PC-3 (cell line): ENCODE results near the gene ERCC8. TPM values are rescaled to one million over a fixed set of nuclear protein-coding genes. Genes with fewer than 3 reads are reported as not detected.

ENCODE experiments used
- ATAC-seq: fragments of 200-7000 bp; cut with Tn5 transposase; 2 replicates; pipeline ENCODE4 v1.9.1; 2020; ENCODE audit warnings: mild to moderate bottlenecking, moderate library complexity
- BruUV-seq: library from RNA; stranded (reverse); fragments of 400-500 nt; replicated peaks from 2 replicates; lab custom pipeline; 2021; lab: Mats Ljungman, UMichigan
- CTCF ChIA-PET: fragments of 300-600 bp; sonication (Branson Sonifier 250); formaldehyde crosslinking; loops from one replicate; lab custom pipeline; 2022; ENCODE audit warnings: antibody characterized with exemption; lab: Charles Lee
- POLR2A ChIA-PET: fragments of 300-600 bp; sonication (Branson Sonifier 250); formaldehyde crosslinking; loops from one replicate; lab custom pipeline; 2022; ENCODE audit warnings: antibody characterized with exemption; ENCODE audit not compliant: unreplicated experiment; lab: Charles Lee
- DNase-seq: peaks from one replicate; pipeline ENCODE4 v3.0.0-alpha.2; 2015
- H2AFZ ChIP-seq: fragments of 300-600 bp; sonication (generic); 2 replicates; pipeline ENCODE4 v1.6.0; 2016; ENCODE audit warnings: antibody characterized with exemption, low read length
- H3F3A ChIP-seq: fragments of 300-600 bp; sonication (generic); one replicate; pipeline ENCODE4 v1.6.0; 2017; ENCODE audit warnings: antibody characterized with exemption, low read length, control low read depth, mild to moderate bottlenecking; ENCODE audit not compliant: unreplicated experiment
- H3K27ac ChIP-seq: fragments of 300-600 bp; sonication (generic); 2 replicates; pipeline ENCODE4 v1.5.1; 2016; ENCODE audit warnings: mild to moderate bottlenecking, low read length
- H3K27me3 ChIP-seq: fragments of 300-600 bp; sonication (generic); 2 replicates; pipeline ENCODE4 v1.6.1; 2016; ENCODE audit warnings: low read length, mixed read lengths
- H3K36me3 ChIP-seq: fragments of 300-600 bp; sonication (generic); 2 replicates; pipeline ENCODE4 v1.6.1; 2016; ENCODE audit warnings: low read depth, mixed run types, low read length, mixed read lengths
- H3K4me1 ChIP-seq: fragments of 300-600 bp; sonication (generic); 2 replicates; pipeline ENCODE4 v1.5.1; 2016; ENCODE audit warnings: low read length; ENCODE audit not compliant: insufficient read depth
- H3K4me2 ChIP-seq: fragments of 300-600 bp; sonication (generic); 2 replicates; pipeline ENCODE4 v1.6.0; 2016; ENCODE audit warnings: low read length
- H3K4me3 ChIP-seq: fragments of 300-600 bp; sonication (generic); 2 replicates; pipeline ENCODE4 v1.5.1; 2016; ENCODE audit warnings: mild to moderate bottlenecking, low read length, mixed read lengths
- H3K79me2 ChIP-seq: fragments of 300-600 bp; sonication (generic); 2 replicates; pipeline ENCODE4 v1.6.1; 2017; ENCODE audit warnings: low read length, mixed read lengths
- H3K9ac ChIP-seq: fragments of 300-600 bp; sonication (generic); 2 replicates; pipeline ENCODE4 v1.6.0; 2016; ENCODE audit warnings: mild to moderate bottlenecking, low read length
- H3K9me2 ChIP-seq: fragments of 300-600 bp; sonication (generic); replicated peaks from 2 replicates; pipeline ENCODE4 v1.6.1; 2016; ENCODE audit warnings: mixed run types, low read length, mixed read lengths
- H3K9me3 ChIP-seq: fragments of 300-600 bp; sonication (generic); 2 replicates; pipeline ENCODE4 v1.6.1; 2016; ENCODE audit warnings: low read length, mixed read lengths
- H4K20me1 ChIP-seq: fragments of 300-600 bp; sonication (generic); 2 replicates; pipeline ENCODE4 v1.6.1; 2016; ENCODE audit warnings: low read length, mixed read lengths
- EZH2 ChIP-seq: fragments of 300-600 bp; sonication (generic); IDR thresholded peaks from one replicate; pipeline ENCODE4 v1.6.1; 2017; ENCODE audit warnings: antibody characterized with exemption, mild to moderate bottlenecking, low read length; ENCODE audit not compliant: unreplicated experiment
- EZH2phosphoT487 ChIP-seq: fragments of 300-600 bp; sonication (generic); IDR thresholded peaks from 2 replicates; pipeline ENCODE4 v1.6.1; 2018; ENCODE audit warnings: mild to moderate bottlenecking, antibody characterized with exemption, low read length, borderline replicate concordance
- intact Hi-C: fragments of 100-400 bp; cut with micrococcal nuclease; formaldehyde crosslinking; loops from 2 replicates; pipeline ENCODE4 v1.9.0; 2023
- total RNA-seq: library from RNA; depleted of rRNA; stranded (reverse); fragments of >200 nt; gene quantifications from 2 replicates; pipeline ENCODE4 v1.2.3, GENCODE V29; 2014
- TF ChIP-seq, protein P1 (sequence below): fragments of 300-600 bp; sonication (generic); conservative IDR thresholded peaks from 2 replicates; pipeline ENCODE4 v1.5.1; 2017; ENCODE audit warnings: antibody characterized with exemption, low read depth, mild to moderate bottlenecking, low read length

ERCC8 gene
- total RNA-seq, 1 experiment from 2014 or later, result 2.1 TPM

DNA sequence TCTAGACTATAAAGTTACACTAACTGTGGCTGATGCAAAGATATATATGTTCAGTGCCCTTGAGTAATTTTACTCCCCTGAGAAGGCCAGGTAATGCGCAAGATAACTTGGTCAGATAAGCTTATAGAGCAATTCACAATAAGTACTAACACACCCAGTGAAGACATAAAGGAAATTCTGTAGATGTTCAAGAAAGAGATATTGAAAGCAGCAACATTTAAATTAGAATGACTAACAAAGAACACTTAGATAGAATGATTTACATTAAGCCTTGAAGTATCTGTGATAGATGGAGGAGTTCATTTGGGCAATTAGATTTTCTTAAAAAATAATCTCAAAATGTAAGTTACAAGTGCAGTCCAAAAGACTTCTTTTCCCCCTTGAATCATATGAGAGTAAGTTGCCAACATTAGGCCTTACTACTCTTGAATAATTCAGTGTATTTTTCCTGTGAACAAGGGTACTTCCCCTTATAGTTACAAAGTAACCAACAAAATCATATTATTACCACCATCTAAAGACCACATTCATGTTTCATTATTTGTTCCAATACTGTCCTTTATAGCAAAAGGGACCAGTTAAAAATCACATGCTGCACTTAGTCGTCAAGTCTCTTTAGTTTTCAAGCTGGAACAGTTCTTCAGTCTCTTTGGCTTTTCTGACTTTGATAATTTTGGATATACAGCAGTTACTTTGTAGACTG, 56.4 kb downstream of the ERCC8 start:
- no peaks in the 10 kb centered on the region for H3K36me3 ChIP-seq
- no peak for TF ChIP-seq EZH2
- TF ChIP-seq, protein P1, sequence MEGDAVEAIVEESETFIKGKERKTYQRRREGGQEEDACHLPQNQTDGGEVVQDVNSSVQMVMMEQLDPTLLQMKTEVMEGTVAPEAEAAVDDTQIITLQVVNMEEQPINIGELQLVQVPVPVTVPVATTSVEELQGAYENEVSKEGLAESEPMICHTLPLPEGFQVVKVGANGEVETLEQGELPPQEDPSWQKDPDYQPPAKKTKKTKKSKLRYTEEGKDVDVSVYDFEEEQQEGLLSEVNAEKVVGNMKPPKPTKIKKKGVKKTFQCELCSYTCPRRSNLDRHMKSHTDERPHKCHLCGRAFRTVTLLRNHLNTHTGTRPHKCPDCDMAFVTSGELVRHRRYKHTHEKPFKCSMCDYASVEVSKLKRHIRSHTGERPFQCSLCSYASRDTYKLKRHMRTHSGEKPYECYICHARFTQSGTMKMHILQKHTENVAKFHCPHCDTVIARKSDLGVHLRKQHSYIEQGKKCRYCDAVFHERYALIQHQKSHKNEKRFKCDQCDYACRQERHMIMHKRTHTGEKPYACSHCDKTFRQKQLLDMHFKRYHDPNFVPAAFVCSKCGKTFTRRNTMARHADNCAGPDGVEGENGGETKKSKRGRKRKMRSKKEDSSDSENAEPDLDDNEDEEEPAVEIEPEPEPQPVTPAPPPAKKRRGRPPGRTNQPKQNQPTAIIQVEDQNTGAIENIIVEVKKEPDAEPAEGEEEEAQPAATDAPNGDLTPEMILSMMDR, result no peak
- no peak for TF ChIP-seq EZH2phosphoT487
- no peaks in the 10 kb centered on the region for H4K20me1 ChIP-seq
- no peaks in the 10 kb centered on the region for H3K4me1 ChIP-seq
- H3K27ac ChIP-seq, result no peak overlapping the region
- CTCF ChIA-PET, result no interaction called here
- H3F3A ChIP-seq, result no peaks in the 10 kb centered on the region
- no peaks in the 10 kb centered on the region for H3K27me3 ChIP-seq
- DNase-seq (no peak), ATAC-seq (no peak)
- no peaks in the 10 kb centered on the region for H3K9me2 ChIP-seq
- no peaks in the 10 kb centered on the region for H3K9me3 ChIP-seq
- no peaks in the 10 kb centered on the region for H3K79me2 ChIP-seq
- no TSS peak for BruUV-seq
- H3K4me2 ChIP-seq, result no peak overlapping the region
- no peak overlapping the region for H2AFZ ChIP-seq
- no peak overlapping the region for H3K9ac ChIP-seq
- intact Hi-C loops, result no loop called here
- POLR2A ChIA-PET, result no interaction called here
- H3K4me3 ChIP-seq, result no peak overlapping the region

DNA sequence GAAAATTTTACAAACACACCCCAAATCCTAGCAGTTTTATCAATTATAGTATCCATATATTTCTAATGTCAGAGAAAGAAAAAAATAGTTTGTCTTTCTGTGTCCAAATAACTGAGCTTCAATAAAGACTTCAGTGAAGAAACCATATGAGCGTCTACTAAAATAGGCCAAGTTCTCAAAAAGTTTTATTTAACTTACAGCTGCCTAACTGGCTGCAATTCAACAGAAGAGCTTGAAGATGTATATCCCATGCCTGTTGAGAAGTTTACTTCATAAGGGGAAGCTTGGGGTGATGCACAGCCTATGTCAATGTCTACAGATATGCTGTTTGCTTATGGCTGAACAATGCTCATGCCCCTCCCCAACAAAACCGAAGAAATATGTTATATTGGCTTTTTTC, 57.1 kb downstream of the ERCC8 start:
- no TSS peak for BruUV-seq
- intact Hi-C loops, result no loop called here
- Histone ChIP-seq H2AFZ (no peak overlapping the region), H3K79me2 (no peaks in the 10 kb centered on the region), H3K36me3 (no peaks in the 10 kb centered on the region), H3K27ac (no peak overlapping the region), H3K4me2 (no peak overlapping the region), H3K27me3 (no peaks in the 10 kb centered on the region), H3K9me2 (no peaks in the 10 kb centered on the region), H3K4me3 (no peak overlapping the region), H3K4me1 (no peaks in the 10 kb centered on the region), H4K20me1 (no peaks in the 10 kb centered on the region), H3K9me3 (no peaks in the 10 kb centered on the region), H3K9ac (no peak overlapping the region), H3F3A (no peaks in the 10 kb centered on the region)
- TF ChIP-seq EZH2phosphoT487 (no peak), EZH2 (no peak)
- TF ChIP-seq, protein P1, result no peak
- POLR2A ChIA-PET, result no interaction called here
- DNase-seq (no peak), ATAC-seq (no peak)
- CTCF ChIA-PET, result no interaction called here

DNA sequence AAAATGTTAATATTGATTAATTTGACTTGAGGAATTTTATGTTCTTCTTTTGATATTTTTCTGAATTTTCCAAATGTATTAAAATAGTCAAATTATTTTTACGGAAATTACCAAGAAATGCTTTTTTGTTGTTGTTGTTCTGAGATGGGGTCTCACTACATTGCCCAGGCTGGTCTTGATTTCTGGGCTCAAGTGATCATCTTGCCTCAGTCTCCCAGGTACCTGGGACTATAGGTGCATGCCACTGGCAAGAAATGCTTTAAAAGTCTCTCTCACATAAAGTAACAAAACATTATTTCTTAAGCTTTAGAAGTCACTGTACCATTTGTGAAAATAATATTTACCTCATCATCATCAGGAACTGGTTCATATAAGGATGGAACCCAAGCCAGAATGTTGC, 57.8 kb downstream of the ERCC8 start:
- ChIA-PET POLR2A (no interaction called here), CTCF (no interaction called here)
- Histone ChIP-seq H3K4me1 (no peaks in the 10 kb centered on the region), H3K4me2 (no peak overlapping the region), H4K20me1 (no peaks in the 10 kb centered on the region), H2AFZ (no peak overlapping the region), H3K9ac (no peak overlapping the region), H3F3A (no peaks in the 10 kb centered on the region), H3K79me2 (no peaks in the 10 kb centered on the region), H3K36me3 (no peaks in the 10 kb centered on the region), H3K27me3 (no peaks in the 10 kb centered on the region), H3K27ac (no peak overlapping the region), H3K4me3 (no peak overlapping the region), H3K9me3 (no peaks in the 10 kb centered on the region), H3K9me2 (no peaks in the 10 kb centered on the region)
- intact Hi-C loops, result no loop called here
- BruUV-seq, result no TSS peak
- TF ChIP-seq EZH2phosphoT487 (no peak), EZH2 (no peak)
- TF ChIP-seq, protein P1, result no peak
- DNase-seq (no peak), ATAC-seq (no peak)
